Measurements from ENCODE around the gene MRGPRX2.

The MRGPRX2 gene

DNA sequence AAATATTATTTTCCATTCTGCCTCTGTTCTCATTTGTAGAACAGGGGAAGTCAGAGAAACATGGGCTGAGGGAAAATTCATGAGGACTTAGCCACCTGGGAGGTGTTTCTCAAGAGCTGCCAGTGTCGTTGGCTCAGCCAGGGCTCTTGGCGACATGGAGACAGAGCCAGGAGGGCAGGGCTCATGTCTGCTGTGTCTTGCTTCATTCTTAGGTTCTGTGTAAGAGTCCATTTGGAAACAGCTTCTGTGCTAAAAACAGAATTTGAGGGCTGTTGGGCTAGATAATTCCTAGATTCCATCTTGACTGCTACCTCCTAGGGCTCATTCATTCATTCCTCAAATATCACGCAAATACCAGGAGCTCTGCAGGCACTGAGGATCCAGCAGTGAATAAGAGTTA, 15.1 kb upstream of the MRGPRX2 start:
- no peak for DNase-seq (ENCODE audit: low read depth)

DNA sequence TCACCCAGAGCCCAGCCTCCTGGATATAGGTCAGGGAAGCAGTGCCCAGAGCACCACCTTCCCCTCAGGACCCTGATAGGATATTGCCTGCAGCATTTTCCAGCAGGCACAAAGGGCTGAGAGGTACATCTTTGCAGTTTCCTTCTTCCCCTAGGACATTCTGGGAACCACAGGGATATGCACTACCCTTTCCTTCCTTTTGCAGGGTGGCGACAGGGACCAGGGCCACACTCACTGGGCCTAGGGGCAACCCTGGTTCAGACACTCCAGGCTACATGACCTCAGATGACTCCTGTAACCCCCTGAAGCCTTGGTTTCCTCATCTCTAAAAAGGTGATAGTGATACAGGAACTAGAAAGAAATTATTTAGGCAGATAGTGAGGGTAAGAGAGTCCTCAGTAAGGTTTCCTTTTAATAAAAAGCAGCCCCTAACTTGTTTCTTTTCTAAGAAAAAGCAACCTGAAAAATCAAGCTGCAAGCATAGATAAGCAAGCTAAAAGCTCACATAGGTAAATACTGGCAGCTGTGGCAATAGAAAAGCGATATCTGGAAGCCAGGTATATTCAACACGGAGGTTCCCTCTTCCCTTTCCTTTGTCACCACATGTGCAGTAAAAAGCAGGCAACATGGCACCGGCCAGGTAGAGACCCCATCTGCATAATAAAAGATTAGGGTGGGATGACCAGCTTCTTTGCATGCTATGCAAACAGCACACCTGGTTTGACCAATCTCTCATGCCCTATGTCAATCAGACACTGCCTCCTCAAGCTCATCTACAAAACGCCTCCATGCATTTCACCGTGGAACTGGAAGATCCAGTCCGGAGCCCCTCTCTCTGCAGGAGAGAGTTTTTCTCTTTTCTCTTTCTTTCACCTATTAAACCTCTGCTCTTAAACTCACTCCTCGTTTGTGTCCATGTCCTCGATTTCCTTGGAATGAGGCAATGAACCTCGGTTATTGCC, 13.2 kb upstream of the MRGPRX2 start:
- DNase-seq (ENCODE audit: low read depth), result no peak

DNA sequence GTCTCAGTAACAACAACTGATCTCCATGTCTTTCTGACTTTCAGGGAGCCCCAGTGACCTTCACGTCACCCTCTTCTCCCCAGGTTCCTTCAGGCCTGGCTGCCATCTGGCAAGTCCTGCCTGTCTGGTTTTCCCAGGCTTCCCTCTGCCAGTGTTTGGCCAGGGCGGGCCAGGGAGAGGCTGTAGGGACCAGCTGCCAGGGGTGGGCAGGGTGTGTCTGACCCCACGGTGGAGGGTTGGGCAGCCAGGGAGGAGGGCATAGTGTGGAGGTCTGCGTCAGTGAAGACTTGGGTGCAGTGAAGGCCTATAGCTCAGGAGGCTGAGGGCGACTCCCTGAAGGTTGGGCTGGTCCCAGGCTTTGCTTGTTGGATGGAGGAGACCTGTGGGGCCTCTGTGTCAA, 11.9 kb upstream of the MRGPRX2 start:
- DNase-seq (ENCODE audit: low read depth), result no peak

DNA sequence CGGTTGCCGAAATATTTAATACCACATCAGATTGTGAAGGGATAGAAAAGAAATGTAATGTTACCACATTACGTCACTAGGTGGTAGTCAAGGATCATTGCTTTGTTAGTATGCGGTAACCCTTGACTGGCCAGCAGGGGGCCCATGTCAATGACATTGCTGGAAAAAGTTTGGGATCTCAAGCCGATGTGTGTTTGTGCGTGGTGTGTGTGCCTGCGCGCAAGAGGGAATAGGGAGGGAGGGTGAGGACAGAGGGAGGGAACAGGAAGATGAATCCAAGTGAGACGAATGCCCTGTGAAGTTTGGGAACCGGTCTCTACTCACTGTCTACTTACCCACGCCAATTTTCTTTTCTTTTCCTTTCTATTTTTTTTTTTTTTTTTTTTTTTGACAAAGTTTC, 10.7 kb upstream of the MRGPRX2 start:
- DNase-seq (ENCODE audit: low read depth), result no peak

DNA sequence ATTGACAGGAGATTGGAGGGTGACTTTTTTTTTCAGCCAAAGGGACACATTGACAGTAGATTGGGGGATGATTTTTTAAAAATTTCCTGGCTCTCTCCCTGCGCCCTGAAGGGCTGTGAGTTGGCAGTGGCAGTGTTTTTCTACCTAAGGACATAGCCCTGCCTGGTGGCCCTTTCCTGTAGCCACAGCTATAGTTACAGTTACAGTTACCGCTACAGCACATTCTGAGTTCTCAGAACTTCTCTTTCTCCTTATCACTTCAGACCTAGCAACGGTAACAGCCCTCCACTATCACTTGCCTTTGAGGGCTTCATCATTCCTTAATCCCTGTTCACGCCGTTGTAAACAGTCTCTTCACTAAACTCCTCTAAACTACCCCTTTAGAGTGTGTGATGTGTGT, 684 bp downstream of the MRGPRX2 start:
- no peak for DNase-seq (ENCODE audit: low read depth)

DNA sequence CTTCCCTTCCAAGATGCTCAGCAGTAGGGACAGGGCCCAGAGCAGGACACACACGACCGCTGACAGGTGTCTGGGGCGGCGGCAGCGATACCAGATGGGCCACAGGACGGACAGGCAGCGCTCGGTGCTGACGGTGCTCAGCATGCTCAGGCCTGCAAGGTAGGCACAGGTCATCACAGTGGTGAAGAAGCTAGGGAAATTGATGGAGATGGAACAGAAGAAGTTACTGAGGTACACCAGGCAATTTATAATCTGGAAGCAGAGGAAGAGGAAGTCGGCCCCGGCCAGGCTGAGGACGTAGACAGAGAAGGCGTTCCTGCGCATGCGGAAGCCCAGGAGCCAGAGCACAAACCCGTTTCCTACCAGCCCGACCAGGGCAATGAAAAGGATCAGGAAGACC, 4.6 kb downstream of the MRGPRX2 start:
- no peak for DNase-seq (ENCODE audit: low read depth)

DNA sequence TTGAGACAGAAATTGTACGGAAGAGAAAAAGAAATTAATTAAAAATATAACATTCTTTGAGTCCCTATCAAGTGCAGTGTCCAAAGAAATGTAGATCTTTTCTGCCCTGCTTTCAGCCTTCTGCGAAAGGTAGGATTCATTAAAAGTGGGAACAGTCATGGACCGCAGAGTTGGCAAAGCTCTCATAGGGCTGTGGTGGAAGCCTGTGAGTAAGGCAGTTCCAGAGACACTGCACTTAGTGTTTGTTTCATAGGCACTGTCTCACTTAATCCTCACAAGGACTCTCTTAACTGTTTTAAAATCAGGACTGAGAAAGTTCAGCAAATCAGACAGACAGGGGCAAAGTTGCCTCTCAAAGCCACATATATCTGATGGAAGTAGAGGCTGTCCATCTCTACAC, 5.5 kb downstream of the MRGPRX2 start:
- DNase-seq (ENCODE audit: low read depth), result no peak

DNA sequence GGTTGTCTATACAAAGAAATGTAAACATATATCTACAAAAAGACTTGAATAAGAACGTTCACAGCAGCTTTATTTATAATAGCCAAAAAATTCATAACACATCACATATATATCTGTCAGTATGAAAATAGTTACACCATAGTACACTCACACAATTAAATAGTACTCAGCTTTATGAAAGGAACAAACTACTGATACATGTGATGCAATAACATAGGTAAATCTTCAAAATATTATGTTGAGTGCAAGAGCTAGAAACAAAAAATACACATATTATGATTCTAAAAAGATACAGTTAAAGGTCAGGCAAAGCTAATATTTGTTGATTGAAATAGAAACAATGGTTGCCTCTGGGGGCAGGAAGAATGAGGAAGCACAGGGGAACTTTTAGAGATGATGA, 6.6 kb downstream of the MRGPRX2 start:
- no peak for DNase-seq (ENCODE audit: low read depth)

DNA sequence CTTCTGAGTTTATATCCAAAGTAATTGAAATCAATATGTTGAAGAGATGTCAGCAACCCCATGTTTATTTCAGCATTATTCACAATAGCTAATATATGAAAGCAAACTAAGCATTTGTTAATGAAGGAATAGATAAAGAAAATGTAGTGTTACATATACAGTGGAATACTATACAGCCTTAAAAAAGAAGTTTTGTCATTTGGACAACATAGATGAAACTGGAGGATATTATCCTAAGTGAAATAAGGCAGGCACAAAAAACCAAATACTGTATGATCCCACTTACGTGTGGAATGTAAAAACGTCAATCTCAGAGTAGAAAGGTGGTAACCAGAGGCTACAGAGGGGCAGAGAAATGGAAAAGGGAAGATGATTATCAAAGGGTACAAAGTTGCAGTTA, 10.2 kb downstream of the MRGPRX2 start:
- DNase-seq (ENCODE audit: low read depth), result no peak

DNA sequence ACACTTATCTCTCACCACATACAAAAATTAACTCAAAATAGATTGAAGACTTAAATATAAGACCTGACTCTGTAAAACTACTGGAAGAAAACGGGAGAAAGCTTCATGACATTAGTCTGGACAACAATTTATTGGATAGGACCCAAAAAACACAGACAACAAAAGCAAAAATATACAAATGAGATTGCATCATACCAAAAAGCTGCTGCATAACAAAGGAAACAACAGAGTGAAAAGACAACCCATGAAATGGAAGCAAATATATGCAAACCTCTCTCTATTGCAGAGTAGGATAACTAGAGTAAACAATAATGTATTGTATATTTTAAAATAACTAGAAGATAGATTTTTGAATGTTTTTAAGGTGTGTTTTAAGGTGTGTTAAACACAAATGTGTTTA, 11.2 kb downstream of the MRGPRX2 start:
- no peak for DNase-seq (ENCODE audit: low read depth)

DNA sequence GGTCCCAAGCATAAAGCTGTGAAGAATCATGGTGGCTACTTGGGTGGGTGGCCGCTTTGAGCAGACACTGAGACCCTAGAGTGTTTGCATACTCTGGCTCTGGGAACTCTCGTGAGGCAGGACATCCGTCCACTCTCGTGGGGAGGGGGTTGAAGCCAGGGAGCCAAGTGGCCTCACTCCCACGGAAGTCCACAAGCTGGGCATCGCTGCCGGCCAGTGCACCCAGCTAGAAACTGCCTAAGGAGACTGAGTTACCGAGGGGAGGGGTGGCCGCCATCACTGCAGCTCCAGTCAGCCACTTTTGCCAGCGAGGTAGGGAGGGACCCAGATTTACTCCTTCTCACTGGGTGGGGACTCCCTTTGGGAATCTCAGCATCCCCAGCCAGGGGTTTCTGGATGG, 20.5 kb downstream of the MRGPRX2 start:
- no peak for DNase-seq (ENCODE audit: low read depth)

DNA sequence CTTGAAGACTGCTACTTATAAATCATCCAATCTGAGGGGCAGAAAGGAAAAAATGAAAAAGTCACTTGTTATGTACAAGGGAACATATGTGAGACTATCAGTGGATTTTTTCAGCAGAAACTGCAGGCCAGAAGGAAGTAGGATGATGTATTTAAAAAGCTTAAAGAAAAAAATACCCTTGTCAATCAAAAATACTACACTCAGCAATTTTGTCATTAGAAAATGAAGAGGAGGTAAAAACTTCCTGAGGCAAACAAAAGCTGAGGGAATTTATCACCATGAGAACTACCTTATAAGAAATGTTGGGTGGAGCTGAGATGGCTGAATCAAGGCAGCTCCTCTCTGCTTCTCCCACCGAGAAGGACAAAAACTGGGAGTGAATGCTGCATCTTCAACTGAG, 21.1 kb downstream of the MRGPRX2 start:
- DNase-seq (ENCODE audit: low read depth), result no peak

DNA sequence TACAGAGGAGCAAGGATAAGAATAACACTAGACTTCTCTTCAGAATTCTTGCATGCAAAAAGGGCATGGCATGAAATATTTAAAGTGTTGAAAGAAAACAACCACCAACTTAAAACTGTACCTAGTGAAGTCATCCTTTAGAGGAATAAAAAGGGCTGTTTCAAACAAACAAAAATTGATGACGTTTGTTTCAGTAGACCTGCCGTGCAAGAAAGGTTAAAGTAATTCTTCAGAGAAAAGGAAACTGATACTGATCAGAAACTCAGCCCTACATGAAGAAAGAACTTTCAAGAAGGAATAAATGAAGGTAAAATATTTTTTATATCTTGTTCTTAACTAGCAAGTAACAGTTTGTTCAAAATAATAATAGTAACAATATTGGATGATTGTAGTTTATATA, 27.5 kb downstream of the MRGPRX2 start:
- no peak for DNase-seq (ENCODE audit: low read depth)

DNA sequence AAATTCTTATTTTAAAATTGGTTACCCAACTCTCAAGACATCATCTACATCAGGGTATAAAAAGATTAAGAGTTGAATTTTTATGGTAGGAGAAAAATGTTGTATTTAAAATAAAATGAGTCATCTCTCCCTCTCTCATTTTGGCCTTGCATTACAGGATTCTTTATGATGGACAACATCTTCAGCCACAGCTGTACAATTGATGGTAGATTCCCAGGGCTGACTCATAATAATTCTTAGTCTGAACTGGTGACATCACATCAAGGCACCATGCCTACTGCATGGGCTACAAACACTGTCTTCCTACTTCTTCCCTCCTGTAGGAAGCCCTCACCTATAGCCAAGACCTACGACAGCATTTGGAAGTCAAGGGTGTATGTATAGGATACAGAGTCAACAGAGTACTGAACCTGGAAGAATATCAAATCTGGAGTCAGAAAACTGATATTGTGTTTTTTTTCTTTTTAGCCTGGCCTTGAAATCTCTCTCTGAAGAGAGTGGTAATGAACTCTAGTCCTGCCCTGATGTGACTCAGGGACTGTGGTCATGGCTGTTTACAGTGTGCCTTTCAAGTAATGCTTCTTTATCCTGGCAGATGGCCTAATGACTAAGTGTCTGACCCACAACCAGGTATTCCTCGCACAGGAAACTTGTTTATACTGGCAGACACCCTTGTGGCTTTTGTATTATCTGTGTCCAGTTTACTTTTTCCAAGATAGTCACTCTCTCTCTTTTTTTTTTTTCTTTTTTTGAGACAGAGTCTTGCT, 32.5 kb downstream of the MRGPRX2 start:
- DNase-seq (ENCODE audit: low read depth), result no peak

DNA sequence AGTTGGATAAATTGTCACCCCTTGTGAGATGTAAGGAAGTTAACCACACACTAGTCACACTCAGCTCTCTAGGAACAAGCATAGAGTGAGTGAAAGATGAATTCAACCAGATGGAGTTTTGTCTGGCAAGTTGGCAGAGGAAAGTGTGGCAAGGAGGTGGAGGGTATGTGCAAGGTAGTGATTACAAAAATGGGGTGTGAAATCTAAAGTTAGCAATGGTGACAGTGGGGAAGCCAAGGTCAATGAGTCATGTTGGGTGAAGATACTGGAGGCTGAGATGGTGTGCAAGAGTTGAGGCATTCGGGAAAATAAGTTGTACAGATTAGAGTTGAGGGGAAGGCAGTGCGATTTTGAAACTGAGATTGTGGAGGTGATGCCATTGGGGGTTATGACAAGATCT, 33.7 kb downstream of the MRGPRX2 start:
- DNase-seq (ENCODE audit: low read depth), result no peak

DNA sequence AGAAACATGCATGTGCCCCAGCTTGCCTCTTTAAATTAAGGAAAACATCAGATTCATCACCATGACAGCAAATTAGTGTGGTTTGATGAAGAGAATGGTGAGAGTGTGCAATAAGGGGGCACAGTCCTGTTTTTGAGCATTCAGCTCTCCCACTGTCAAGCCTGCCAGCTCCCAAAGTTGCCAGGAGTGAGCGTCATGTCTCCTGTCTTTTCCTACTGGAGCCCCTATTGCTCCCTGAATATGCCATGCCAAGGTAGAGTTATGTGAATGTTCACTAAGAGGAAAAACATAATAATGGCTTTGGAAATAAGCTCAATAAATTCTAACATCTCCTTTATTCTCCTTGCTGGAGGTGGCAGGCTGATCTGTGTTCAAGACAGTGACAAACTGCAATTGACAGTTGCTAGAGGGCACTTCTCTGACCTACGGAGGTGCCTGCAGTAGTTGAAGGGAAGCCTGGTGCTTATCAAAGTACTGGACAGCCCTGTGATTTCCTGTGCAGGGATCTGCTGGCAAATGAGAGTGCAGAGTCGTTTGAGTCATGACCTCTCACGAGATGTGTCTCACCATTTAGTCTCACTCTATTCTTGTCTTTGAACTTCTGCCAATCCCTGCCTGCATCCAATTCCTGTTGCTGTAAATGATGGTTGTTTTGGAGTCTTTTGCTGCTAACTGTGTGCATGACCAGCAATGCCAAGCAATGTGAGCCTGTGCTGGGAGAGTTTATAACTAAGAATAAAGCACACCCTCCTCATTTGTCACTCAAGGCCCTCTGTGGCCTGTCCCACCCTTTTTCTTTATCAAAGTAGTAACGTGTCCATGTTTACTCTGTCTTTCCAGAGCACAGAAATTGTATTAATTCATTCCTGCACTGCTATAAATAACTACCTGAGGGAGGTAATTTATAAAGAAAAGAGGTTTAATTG, 34.8 kb downstream of the MRGPRX2 start:
- no peak for DNase-seq (ENCODE audit: low read depth)

DNA sequence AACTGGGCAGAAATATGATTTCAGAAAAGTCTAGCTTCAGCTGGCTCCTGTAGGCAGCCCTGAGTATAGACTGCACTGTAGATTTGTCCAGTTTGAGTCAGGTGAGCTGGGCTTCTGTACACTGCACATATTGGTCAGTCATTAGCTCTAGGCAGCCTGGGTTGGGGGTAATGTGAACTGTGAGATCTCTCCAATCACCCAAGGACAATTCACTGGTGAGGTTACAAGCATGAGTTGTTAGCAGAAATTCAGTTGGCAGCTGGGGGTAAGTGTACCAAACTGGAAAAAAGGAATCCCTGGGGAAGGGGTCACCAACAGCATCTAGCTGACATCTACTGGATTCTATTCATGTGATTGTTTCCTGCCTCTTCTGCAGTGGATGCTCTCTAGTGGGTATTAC, 39.7 kb downstream of the MRGPRX2 start:
- no peak for DNase-seq (ENCODE audit: low read depth)

DNA sequence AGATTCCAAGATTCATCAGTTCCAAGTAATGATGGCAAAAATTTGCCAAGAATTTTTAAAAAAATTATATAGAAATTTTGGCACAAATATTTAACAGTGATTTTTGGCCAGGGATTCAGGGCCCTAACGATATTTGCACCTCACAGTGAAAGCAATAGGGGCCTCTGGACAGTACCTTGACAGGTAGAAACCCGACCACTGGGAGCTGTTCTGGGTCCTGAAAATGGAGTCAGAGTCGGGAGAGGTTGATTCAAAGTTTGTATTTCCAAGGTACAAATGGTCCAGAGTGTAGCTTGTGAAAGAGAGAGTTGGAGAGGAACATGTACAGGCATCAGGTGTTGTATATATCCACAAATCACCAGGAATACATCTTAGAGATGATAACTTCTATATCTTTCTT, 41.6 kb downstream of the MRGPRX2 start:
- DNase-seq (ENCODE audit: low read depth), result no peak

DNA sequence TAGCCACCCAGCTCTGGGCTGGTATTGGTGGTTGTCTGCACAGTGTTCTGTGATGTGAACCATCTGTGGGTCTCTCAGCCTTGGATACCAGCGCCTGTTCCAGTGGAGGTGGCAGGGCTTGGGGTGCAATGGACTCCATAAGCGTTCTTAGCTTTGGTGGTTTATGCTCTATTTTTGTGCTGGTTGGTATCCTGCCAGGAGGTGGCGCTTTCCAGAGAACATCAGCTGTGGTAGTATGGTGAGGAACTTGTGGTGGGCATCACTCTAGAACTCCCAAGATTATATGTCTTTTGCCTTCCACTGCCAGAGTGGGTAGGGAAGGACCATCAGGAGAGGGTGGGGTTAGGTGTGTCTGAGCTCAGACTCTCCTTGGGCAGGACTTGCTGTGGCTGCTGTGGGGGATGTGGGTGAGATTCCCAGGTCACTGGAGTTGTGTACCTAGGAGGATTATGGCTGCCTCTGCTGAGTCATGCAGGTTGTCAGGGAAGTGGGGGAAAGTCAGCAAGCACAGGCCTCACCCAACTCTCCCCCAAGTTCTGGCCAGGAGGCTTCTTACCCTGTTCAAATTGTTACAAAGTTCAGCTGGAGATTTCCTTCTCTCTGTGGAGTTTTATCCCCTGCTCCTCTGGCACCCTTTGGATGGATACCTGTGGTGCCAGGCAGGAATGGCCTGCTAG, 47.2 kb downstream of the MRGPRX2 start:
- no peak for DNase-seq (ENCODE audit: low read depth)

DNA sequence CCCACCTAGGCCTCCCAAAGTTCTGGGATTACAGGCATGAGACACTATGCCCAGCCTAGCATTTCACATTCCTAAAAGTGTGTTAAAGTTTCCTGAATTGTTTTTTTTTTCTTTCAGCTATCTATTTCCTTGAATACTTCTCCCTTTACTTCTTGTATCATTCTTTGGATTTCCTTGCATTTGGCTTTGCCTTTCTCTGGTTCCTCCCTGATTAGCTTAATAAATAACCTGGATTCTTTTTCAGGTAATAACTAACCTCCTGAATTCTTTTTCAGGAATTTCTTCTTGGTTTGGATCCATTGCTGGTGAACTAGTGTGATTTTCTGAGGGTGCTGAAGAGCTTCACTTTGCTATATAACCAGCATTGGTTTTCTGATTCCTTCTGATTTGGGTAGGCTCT, 47.9 kb downstream of the MRGPRX2 start:
- no peak for DNase-seq (ENCODE audit: low read depth)
